C1 segment of cervical spinal cord (tissue), 14 donors: ENCODE data around the gene HS2ST1.
"Not testable (repeated sequence)": the region's sequence is repeated elsewhere in the genome, so short reads cannot be mapped to it uniquely, and the experiment has no call there.

Experiments used
- DNase-seq, 14 donors: peaks; one replicate each; lab custom pipeline; 2025; lab: John Stamatoyannopoulos, UW

HS2ST1 gene

GRCh38 chr1:86970938-86971337, 56.5 kb downstream of the HS2ST1 start:
- no peak for DNase-seq

- no peak for DNase-seq
Measured at GRCh38 chr1:86971778-86972177, 57.3 kb downstream of the HS2ST1 start.

DNA sequence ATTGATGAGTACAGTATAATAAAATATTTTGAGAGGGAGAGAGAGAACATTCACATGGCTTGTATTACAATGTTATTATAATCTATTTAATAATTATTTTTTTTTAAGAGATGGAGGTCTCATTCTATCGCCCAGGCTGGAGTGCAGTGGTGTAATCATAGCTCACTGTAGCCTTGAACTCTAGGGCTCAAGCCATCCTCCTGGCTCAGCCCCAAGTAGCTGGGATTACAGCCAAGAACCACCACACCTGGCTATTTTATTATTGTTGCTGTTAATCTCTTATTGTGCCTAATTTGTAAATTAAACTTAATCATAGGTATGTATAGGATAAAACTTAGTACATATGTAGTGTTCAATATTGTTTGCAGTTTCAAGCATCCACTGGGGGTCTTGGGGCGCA, 57.8 kb downstream of the HS2ST1 start:
- DNase-seq: no peak

- DNase-seq: no peak
Measured at GRCh38 chr1:86975993-86976550, 61.6 kb downstream of the HS2ST1 start.

DNA sequence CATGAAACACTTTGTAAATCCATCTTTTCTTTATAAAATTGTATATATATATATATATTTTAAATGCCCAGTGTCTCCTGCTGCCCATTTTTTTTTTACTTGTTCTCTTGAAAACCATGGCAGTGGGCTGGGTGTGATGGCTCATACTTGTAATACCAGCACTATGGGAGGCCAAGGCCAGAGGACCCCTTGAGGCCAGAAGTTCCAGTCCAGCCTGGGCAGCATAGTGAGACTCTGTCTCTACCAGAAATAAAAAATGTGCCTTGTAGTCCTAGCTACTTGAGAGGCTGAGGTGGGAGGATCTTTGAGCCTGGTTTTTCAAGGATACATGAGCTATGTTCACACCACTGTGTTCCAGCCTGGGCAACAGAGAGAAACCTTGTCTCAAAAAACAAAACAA, 62.2 kb downstream of the HS2ST1 start:
- no peak for DNase-seq

- no peak for DNase-seq
Measured at GRCh38 chr1:86981482-86982213, 67.2 kb downstream of the HS2ST1 start.

- DNase-seq: not testable (repeated sequence)
Measured at GRCh38 chr1:86983677-86984076, 69.2 kb downstream of the HS2ST1 start.

DNA sequence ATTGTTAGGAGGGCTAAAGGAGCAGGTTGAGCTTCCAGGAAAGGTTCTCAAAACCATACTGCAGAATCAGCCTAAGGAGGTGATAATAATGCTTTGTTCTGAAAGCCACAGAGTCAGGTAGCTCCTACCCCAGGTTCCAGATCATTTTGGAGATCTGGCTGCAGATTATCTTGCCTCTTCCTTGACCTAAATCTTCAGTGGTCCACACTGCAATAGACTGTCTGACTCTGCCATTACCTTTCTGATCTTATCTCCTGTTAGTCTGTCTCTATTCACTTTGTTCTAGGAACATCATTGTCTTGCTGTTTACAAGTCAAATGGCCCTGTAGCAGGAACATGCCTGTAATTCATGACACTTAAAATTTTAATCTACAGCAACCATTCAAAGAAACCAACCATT, 73.0 kb downstream of the HS2ST1 start:
- no peak for DNase-seq

DNA sequence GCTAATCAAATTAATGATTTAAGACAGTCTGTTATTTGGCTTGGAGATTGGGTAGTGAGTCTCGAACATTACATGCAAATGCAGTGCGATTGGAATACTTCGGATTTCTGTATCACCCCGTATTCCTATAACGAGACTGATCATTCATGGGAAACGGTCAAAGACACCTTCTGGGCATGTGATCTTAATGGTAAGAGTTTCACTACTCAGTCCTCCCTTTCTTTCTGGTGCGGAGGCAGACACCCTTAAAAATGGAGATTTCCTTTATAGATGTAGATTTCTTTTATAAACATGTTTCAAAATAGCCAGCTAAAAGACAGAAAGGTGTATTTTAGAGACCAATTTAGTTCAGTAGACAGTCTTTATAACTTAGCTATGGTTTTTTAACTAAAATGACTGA, 74.4 kb downstream of the HS2ST1 start:
- no peak for DNase-seq

- DNase-seq: not testable (repeated sequence)
Measured at GRCh38 chr1:86989690-86990089, 75.3 kb downstream of the HS2ST1 start.

GRCh38 chr1:86990826-86991225, 76.4 kb downstream of the HS2ST1 start:
- no peak for DNase-seq

DNA sequence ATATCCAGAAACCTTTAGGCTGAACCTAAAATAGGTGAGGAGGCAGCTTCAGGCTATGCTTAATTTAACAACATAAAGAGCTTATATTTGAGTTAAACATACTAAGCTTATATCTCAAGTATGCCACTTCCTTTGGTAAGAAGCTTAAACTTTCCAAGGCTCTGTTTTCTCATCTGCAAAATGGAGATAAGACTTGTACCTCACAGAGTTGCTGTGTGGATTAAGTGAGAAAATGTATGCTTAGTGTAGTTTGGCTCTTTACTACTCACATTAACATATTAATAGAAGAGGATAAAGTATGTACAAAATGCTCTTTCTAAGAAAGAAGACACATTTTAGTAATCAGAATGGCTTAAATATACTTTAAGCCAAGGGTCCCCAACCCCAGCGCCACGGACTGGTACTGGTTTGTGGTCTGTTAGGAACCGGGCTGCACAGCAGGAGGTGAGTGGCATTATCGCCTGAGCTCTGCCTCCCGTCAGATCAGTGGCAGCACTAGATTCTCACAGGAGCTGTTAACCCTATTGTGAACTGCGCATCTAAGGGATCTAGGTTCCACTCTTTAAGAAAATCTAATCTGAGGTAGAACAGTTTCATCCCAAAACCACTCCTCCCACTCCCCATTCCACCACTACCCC, 77.2 kb downstream of the HS2ST1 start:
- no peak for DNase-seq

- no peak for DNase-seq
Measured at GRCh38 chr1:86992861-86993260, 78.4 kb downstream of the HS2ST1 start.

DNA sequence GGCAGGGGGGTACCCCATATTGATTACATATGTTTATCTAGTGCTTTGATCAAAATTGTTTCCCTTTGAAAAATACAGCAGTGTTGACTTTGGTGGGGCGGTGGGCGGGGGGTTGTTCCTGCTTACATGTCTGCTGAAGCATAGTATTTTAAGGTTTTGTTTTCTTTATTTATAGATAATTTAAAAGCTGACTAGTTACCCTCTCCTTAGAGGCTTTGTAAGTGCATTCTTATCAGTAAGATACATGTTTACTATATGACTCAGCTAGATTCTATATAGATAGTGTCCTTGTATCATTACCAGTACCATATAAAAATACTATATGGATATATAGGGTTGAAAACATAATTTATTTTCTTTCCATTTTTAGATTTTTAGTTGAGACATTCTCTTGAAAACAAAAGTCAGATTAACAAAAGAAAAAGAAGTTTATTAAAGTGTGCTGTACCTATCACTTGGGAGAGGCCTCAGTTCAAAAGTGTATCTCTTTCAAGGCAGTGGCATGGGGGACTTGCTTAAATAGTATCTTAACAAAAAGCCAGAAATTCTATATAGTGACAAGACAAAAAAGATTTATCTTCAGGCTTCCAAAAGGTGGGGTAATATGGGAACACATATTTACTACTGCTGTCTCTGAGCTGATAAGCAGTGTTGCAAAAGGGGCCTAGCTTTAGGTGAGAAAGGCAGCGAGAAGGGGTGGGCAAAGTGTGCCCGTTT, 79.0 kb downstream of the HS2ST1 start:
- DNase-seq: no peak

DNA sequence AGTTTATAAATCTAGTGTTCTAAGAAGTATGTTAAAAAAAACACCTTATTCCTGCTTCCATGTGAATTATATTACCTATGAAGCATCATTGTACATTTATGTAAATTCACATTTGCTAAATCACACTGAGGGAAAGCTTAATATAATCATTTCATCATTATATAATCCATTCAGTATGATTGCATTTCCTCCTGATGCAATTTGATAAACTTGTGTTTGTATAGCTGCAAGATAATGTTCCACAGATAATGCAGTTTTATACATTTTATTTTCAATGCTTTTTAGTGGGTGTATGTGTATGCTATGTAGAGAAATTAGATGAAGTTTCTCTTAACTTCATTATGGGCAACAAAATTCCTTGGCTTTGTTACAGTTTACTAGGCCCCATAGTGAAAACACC, 79.6 kb downstream of the HS2ST1 start:
- no peak for DNase-seq

- DNase-seq: no peak
Measured at GRCh38 chr1:86997538-86997937, 83.1 kb downstream of the HS2ST1 start.

DNA sequence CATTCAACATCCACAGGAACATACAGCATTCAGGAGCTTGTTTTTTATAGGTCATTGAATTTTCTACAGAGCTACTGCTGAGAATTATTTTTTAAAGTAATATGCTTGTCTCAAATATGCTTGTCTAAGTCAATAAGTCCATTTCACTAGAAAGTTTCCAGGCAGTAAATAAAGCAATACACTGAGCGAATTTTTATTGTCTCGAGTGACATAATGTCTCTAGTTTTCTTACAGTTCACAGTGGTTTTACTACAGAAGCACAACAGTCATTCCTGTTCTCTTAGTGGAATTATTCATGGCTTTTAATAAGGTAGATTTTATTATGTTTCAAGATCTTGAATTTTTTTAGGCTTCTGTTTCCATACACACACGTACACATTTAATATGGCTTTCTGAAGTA, 83.8 kb downstream of the HS2ST1 start:
- no peak for DNase-seq

- no peak for DNase-seq
Measured at GRCh38 chr1:86998727-86999126, 84.3 kb downstream of the HS2ST1 start.

DNA sequence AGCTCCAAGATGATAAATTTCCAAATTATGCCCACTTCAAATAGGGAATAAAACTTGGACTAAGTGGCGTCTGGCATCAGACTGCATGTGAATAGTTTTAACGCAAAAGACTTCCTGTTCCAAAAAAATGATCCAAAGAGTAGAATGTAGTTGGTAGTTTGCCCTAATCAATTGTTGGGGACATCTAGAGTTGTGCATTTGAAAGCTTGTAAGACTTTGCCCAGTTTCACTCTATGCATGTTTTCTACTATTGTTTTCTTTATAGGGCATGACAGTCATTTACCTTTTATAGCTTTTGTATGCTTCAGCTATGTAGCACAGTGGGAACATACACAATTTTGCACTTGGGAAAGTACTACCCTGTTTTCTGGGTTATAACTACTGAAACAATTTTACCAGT, 86.0 kb downstream of the HS2ST1 start:
- no peak for DNase-seq

DNA sequence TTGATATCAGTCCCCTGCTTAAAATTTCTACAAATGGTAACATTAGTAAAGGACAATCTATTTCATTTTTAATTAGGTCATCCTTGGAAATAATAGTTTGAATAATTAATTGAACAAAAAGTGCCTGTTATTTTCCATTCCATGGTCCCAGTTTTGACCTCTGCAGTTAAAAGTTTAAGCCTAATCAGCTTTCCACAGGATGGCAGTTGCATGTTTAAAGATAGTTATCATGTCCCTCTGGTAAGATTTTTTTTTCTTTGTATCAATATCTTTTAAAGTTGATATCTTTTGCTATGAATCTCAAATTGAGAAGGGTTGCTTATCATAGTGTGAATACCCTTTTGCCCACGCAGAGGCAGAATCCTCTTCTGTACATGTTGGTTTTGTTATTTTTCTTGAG, 90.4 kb downstream of the HS2ST1 start:
- no peak for DNase-seq

DNA sequence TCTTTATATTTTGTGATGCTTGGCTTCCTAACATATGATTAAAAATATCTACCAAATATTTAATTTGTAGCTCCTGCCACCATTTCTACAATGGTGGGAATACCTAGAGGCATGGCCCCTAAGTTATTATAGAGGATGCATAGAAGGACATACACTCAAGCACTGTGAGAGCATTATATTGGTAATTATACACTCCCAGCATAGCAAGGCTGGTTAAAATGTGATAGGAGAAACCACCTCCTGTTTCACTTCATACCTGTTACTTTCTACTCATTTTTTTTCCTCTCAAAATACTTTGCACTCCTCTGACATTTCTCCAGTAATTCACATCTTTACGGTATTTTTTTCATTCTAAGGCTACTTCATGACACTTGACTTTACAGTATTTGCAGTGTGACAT, 92.9 kb downstream of the HS2ST1 start:
- DNase-seq: no peak

DNA sequence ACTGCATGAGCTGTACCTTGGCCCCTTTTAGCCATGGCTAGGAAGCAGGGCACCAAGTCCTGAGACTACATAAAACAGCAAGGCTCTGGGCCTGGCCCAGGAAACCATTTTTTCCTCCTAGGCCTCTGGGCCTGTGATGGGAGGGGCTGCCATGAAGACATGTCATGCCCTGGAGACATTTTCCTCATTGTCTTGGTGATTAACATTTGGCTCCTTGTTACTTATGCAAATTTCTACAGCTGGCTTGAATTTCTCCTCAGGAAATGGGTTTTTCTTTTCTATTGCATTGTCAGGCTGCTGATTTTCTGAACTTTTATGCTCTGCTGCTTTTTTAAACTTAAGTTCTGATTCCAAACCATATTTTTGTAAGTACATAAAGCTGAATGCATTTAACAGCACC, 99.0 kb downstream of the HS2ST1 start:
- not testable (repeated sequence) for DNase-seq
